GM11168 (cell line): Measurements from ENCODE around the gene CCNC.

ENCODE experiments used
- in situ Hi-C: fragments of 300-500 bp; cut with MboI; formaldehyde crosslinking; loops from one replicate; pipeline ENCODE4 v1.12.0; 2022; ENCODE audit warnings: low sequenced_read_pairs; ENCODE audit not compliant: unreplicated experiment

The CCNC gene

GRCh38 chr6:99603421-99604165 lies 35.1 kb upstream of the CCNC start:
- in situ Hi-C loops, result no loop called here

DNA sequence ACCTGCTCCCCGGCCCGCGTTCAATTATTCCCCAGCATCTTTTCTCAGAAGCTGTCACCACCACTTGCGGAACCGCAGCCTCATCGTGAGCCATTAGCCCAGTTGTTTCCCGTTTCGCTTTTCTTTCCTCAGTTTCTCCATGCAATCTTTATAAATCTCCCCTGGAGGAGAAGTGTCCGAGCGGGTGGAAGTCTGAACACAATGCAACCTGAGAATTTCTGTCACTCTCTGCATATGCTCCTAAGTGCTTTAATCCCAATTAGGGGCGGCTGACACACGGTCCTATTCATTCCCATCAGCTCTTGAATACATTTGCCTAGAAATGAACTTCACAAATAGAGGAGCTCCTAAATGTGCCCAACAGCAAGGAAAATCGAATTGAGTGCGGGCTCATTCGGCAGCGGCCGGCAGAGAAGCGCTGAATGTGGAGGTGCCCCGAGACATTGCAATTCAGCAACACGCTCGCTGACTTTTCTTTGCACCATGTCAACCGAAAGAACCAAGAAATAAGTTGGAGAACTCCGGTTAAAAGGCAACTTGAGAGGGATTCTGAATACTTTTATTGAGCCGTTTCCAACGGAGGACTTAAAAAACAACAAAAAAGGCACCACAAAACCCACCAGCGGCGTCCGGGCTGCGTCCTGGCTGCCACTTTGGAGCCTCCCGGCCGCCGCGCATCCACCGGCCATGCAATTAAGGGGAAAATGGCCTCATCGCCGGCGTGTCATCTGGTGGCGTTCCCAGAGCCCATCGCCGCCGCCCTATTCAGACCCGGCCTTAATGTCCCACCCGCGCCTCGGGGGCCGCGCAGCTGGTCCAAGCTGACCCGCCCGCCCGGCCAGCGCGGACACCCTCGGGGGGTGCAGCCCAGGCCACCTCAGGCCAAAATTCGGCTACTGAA lies 34.3 kb upstream of the CCNC start:
- in situ Hi-C loops, result no loop called here

- in situ Hi-C loops, result loop anchor here (10.0 to 25.0 kb wide), 3 partner anchors 140 to 868 kb away; partner anchors contain the start of gene SIM1
Measured at GRCh38 chr6:99594696-99595095, 26.2 kb upstream of the CCNC start.

DNA sequence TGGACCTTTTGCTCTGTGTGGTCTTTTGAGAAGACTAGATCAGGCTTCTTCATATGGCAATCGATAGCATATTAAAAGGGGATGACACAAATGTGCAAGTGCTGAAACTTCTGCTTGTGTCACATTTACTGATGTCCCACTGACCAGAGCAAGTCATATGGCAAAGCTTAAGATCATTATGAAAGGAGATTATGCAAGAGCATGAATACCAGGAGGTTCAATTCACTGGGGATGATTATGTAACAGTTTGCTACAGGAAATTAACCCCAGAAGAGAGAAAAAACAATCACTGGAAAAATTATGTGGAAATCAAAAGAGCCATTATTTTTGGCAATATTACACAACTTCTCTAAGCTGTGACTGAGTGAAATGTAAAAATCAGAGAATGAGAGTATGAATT lies 24.4 kb upstream of the CCNC start:
- in situ Hi-C loops, result loop anchor here (10.0 to 25.0 kb wide), 3 partner anchors 142 to 869 kb away; partner anchors contain the start of gene SIM1

GRCh38 chr6:99591673-99592364 lies 23.4 kb upstream of the CCNC start:
- in situ Hi-C loops, result loop anchor here (10.0 to 25.0 kb wide), 3 partner anchors 143 to 870 kb away; partner anchors contain the start of gene SIM1

GRCh38 chr6:99590728-99591672 lies 22.5 kb upstream of the CCNC start:
- in situ Hi-C loops, result loop anchor here (10.0 to 25.0 kb wide), 3 partner anchors 144 to 871 kb away; partner anchors contain the start of gene SIM1

DNA sequence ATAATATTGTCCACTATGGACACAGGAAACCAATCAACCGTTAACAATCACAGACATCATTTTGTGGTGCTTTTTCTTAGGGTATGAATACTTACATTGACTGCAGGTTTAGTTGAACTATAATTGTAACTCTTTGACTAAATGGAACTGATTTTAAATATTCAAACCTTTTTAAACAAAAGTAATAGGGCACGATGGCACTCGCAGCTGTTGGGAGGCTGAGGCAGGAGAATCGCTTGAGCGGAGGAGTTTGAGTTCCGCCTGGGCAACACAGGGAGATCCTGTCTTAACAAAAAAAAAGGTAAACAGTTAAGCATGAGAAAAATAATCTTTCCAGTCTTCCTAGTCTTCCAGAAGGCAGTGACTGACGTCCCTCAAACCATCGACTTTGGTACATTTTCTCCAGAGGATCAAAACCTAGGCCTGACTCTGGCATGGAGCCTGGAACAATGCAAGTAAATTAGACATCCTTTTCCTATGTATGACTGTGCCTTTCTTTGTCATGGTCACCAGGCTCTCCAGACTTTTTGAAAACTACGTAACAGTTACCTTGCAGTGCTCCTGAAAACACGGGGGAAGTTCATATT lies 21.5 kb upstream of the CCNC start:
- in situ Hi-C loops, result loop anchor here (10.0 to 25.0 kb wide), 3 partner anchors 145 to 872 kb away; partner anchors contain the start of gene SIM1

- in situ Hi-C loops, result loop anchor here (25.0 kb wide), 1 partner anchor 873 kb away; the partner anchor contains the start of gene SIM1
Measured at GRCh38 chr6:99589290-99589672, 20.8 kb upstream of the CCNC start.

DNA sequence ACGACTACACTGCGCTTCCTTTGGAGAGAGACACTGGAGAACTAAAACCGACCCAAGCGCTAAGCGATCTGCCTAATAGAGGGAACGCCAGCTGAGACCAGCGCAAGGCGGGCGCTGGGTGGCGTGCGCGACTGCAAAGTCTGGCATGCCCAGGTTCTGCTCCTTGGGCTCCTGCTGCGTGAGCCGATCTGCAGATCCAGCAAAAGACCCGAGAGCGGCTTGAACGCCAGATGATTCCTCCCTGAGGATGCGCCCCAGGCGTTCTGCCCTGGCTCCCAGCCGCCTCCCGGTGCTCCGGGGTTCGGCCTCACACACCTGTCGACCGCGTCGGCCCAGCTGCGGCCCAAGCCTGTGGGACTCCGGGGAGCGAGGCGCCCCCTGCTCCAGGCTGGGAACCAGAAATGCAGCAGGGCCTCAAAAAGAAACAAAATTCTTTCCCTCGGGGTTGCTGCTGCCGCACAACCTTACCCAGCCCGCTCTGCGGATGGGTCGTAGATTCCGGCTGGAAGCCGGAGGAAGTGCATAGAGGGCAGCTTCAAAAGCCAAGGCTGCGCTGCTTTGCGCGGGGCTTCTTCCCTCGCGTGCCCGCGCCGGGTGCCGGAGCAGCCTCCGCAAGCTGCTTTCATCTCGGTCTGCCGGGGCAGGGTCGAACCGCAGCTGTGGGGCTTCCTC lies 20.3 kb upstream of the CCNC start:
- in situ Hi-C loops, result loop anchor here (25.0 kb wide), 1 partner anchor 874 kb away; the partner anchor contains the start of gene SIM1

DNA sequence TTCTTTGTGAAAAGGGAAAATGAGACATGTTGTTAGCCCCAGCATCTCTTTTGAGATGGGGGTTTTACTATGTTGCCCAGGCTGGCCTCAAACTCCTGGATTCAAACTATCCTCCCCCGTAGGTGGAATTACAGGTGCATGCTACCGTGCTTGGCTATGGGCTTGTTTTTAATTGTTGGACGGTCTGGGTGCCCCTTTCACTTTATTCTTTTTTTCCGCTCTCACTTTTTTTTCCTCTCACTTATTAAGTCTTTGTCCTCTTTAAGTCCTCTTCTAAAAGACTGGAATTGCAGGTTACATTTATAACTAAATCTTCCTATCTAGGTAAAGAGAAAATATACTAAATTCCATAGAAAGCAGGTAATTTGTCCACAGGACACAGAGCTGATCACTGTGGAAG lies 19.3 kb upstream of the CCNC start:
- in situ Hi-C loops, result loop anchor here (25.0 kb wide), 1 partner anchor 875 kb away; the partner anchor contains the start of gene SIM1

DNA sequence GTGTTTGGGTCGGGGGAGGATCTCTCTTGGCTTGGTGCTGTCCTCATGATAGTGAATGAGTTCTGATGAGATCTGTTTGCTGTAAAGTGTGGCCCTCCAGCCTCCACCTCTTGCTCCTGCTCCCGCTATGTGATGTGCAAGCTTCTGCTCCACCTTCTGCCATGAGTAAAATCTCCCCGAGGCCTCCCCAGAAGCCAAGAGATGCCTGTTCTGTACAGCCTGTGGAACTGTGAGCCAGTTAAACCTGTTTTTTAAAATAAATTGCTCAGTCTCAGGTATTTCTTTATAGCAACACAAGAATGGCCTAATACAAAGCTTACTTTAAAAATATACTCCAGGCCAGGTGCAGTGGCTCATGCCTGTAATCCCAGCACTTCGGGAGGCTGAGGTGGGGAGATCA lies 11.3 kb upstream of the CCNC start:
- in situ Hi-C loops, result loop anchor here (25.0 kb wide), 1 partner anchor 883 kb away; the partner anchor contains the start of gene SIM1

DNA sequence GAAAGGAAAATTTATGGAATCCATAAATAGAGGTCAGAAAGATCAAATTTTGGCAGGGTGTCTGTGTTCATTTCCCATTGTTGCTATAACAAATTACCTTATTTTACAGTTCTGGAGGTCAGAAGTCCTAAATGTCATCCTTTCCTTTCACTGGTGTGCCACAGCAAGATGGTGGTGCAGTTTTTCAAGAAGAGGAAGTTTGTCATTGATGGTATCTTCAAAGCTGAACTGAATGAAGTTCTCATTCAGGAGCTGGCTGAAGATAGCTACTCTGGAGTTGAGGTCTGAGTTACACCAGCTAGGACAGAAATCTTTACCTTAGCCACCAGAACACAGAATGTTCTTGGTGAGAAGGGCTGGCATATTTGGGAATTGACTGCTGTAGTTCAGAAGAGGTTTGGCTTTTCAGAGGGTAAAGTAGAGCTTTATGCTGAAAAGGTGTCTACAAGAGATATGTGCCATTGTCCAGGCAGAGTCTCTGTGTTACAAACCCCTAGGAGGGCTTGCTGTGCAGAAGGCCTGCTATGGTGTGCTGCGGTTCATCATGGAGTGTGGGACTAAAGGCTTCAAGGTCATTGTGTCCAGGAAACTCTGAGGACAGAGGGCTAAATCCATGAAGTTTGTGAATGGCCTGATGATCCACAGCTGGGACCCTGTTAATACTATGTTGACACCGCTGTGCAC lies 7.2 kb upstream of the CCNC start:
- in situ Hi-C loops, result loop anchor here (25.0 kb wide), 1 partner anchor 887 kb away; the partner anchor contains the start of gene SIM1

DNA sequence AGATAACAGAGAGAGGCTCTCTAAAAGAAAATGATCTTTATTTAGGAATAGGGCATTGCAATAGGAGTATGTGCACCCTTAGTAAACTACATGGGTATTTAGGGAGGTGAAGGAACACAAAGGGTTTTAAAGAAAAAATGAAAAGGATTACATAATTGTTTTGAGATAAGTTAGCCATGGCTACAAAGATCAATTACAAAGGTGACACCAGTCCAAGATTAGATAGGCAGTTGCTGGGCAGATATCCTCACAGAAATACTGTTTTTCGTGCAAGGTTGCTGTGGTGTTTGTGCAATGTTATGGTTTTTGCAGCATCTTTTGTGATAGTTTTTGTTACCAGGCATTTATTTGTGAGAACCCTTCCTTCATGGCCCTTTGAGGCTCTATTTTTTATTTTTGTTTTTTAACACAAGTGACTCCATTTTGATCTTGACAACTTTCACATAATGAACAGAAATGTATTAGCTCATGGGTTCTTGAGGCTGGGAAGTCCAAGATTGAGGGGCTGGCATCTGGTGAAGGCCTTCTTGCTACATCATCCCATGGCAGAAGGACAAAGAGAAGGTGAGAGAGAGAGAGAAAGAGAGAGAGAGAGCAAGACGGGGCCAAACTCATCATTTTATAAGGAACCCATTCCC lies 5.6 kb upstream of the CCNC start:
- in situ Hi-C loops, result no loop called here

- in situ Hi-C loops, result no loop called here
Measured at GRCh38 chr6:99563056-99563723, 5.3 kb downstream of the CCNC start.

DNA sequence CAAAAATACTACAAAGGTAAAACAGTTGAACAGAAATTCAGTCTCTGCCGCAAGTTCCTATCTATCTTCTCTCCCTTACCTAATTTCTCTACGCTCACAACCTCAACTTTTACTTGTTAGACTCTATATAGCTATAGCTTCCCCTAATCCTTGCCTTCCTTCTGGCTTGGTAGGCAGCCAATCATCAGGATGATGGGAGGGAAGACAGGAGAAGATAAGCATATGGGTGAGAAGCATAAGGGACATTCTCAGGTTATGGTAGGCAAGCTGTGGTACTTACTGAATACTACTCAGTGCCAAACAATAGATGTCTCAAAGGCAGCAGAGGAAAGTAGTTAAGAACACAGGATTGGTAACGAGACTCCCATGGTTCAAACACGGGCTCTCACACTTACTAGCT lies 7.8 kb downstream of the CCNC start:
- in situ Hi-C loops, result no loop called here

DNA sequence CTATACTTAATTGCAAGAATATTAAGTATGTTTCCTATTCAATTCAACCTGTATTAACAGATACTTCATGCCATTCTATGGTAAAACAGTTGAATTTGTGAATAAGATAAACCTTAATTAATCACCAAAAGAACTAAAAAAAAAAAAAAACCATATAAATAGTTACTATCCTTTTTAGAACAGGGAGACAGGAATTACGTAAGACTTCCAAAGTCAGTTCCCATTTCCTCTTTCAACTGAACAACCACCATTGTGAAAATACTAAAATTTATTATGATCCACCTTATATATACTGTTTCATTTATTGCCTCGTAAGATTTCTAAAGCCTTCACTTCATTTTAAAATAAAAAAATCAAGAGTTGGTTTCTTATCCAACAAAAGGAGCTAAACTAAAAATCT lies 9.4 kb downstream of the CCNC start:
- in situ Hi-C loops, result no loop called here

- in situ Hi-C loops, result no loop called here
Measured at GRCh38 chr6:99553888-99554287, 14.6 kb downstream of the CCNC start.
